Pulmonary artery endothelial cell (primary cell): ENCODE results near the gene DDA1. TPM values are rescaled to one million over a fixed set of nuclear protein-coding genes. Genes with fewer than 3 reads are reported as not detected.
A peak's percentile ranks its signal among the peaks of the same experiment; 100 is the strongest.
"Not testable (repeated sequence)": the region's sequence is repeated elsewhere in the genome, so short reads cannot be mapped to it uniquely, and the experiment has no call there.

Source experiments
- DNase-seq: peaks from one replicate; pipeline ENCODE4 v3.0.0-alpha.2; 2011; ENCODE audit warnings: low read depth, low spot score
- total RNA-seq: library from RNA; depleted of rRNA; stranded (reverse); fragments of >200 nt; gene quantifications from 2 replicates; pipeline ENCODE4 v1.2.3, GENCODE V29; 2014

The DDA1 gene
- total RNA-seq, 1 donor from 2014 or later: 30.3 TPM

GRCh38 chr19:17286752-17287151 lies 22.6 kb upstream of the DDA1 start:
- no peak for DNase-seq

GRCh38 chr19:17289489-17289888 lies 19.9 kb upstream of the DDA1 start:
- peak; percentile 60 for DNase-seq

GRCh38 chr19:17292301-17293074 lies 16.9 kb upstream of the DDA1 start:
- peak; percentile 69 for DNase-seq

- no peak for DNase-seq
These were observed 15.8 kb upstream of the DDA1 start for GRCh38 chr19:17293605-17294004.

- no peak for DNase-seq
These were observed 15.1 kb upstream of the DDA1 start for GRCh38 chr19:17294051-17294891.

GRCh38 chr19:17295551-17295950 lies 13.8 kb upstream of the DDA1 start:
- DNase-seq: not testable (repeated sequence)

- DNase-seq: peak; percentile 45
These were observed 13.1 kb upstream of the DDA1 start for GRCh38 chr19:17296273-17296672.

- no peak for DNase-seq
These were observed 12.4 kb upstream of the DDA1 start for GRCh38 chr19:17296976-17297375.

GRCh38 chr19:17300992-17301619 lies 8.3 kb upstream of the DDA1 start:
- DNase-seq: no peak

- DNase-seq: no peak
These were observed 6.8 kb upstream of the DDA1 start for GRCh38 chr19:17302391-17303166.

GRCh38 chr19:17303167-17303939 lies 6.0 kb upstream of the DDA1 start, which contains the start of gene ABHD8:
ABHD8 (minus strand) TSS chr19:17303425; CDS start chr19:17301616, 1,809 bp downstream.
- DNase-seq: peak; percentile 87

GRCh38 chr19:17303940-17304267 lies 5.5 kb upstream of the DDA1 start:
- no peak for DNase-seq

GRCh38 chr19:17304386-17305215 lies 4.8 kb upstream of the DDA1 start:
- no peak for DNase-seq

- DNase-seq: no peak
These were observed 4.2 kb upstream of the DDA1 start for GRCh38 chr19:17305216-17305516.

GRCh38 chr19:17305517-17306284 lies 3.7 kb upstream of the DDA1 start, which contains the start of gene MRPL34:
MRPL34 (plus strand) TSS chr19:17305872; CDS start chr19:17305893, 21 bp downstream.
- peak; percentile 95 for DNase-seq

GRCh38 chr19:17306285-17306714 lies 3.1 kb upstream of the DDA1 start:
- no peak for DNase-seq

GRCh38 chr19:17307876-17308377 lies 1.4 kb upstream of the DDA1 start:
- no peak for DNase-seq

- no peak for DNase-seq
These were observed 650 bp downstream of the DDA1 start for GRCh38 chr19:17309965-17310461.
